Epithelial cell of proximal tubule (primary cell): ENCODE data around the gene GALNT12. TPM values are rescaled to one million over a fixed set of nuclear protein-coding genes. Genes with fewer than 3 reads are reported as not detected.

Experiments used
- DNase-seq: peaks from one replicate; pipeline ENCODE4 v3.0.0-alpha.2; 2011; ENCODE audit warnings: low read depth
- H3K4me3 ChIP-seq: 2 replicates; pipeline ENCODE4 v1.5.1; 2011; ENCODE audit warnings: low read depth, mild to moderate bottlenecking, low read length
- total RNA-seq: library from RNA; depleted of rRNA; stranded (reverse); fragments of >200 nt; gene quantifications from 2 replicates; pipeline ENCODE4 v1.2.3, GENCODE V29; 2015
- TF ChIP-seq, protein P1 (sequence below): conservative IDR thresholded peaks from 2 replicates; pipeline ENCODE4 v1.5.1; 2012; ENCODE audit warnings: low read depth, mild to moderate bottlenecking, low read length

GALNT12 gene
- total RNA-seq, 1 donor from 2014 or later: 19.5 TPM

DNA sequence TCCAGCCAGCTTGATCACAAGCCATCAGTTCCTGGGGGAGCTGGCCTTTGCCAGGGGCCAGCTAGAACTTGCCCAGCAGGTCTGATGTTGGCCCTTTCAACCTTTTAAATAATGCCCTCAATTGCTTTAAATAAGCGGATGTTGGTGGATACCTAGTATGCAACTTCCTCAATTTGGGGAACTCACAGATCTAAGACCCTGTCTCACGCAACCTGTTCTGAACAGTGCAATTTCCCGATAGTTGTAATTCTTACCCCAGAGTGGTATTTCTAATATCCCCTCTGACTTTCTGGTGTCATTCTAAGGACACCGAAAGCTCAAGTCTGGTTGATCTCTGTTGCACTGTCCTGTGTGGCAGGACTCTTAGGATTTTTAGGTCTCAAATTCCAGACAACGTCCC is 23.1 kb downstream of the GALNT12 start:
- TF ChIP-seq, protein P1, sequence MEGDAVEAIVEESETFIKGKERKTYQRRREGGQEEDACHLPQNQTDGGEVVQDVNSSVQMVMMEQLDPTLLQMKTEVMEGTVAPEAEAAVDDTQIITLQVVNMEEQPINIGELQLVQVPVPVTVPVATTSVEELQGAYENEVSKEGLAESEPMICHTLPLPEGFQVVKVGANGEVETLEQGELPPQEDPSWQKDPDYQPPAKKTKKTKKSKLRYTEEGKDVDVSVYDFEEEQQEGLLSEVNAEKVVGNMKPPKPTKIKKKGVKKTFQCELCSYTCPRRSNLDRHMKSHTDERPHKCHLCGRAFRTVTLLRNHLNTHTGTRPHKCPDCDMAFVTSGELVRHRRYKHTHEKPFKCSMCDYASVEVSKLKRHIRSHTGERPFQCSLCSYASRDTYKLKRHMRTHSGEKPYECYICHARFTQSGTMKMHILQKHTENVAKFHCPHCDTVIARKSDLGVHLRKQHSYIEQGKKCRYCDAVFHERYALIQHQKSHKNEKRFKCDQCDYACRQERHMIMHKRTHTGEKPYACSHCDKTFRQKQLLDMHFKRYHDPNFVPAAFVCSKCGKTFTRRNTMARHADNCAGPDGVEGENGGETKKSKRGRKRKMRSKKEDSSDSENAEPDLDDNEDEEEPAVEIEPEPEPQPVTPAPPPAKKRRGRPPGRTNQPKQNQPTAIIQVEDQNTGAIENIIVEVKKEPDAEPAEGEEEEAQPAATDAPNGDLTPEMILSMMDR: no peak
- DNase-seq: no peak
- H3K4me3 ChIP-seq: no peak overlapping the region

DNA sequence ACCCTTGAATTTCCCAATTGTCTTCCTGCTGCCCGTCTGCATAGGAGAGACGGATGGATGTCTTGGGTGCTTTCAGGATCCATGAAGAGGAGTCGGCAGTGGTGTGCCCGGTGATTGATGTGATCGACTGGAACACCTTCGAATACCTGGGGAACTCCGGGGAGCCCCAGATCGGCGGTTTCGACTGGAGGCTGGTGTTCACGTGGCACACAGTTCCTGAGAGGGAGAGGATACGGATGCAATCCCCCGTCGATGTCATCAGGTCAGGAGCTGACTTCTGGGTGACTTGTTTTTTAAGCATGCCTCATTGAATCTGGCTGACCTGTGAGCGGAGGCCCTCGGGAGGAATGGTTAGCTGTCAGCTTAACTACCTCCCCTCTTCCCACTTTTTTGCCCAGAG is 24.2 kb downstream of the GALNT12 start:
- DNase-seq: no peak
- TF ChIP-seq, protein P1: no peak
- H3K4me3 ChIP-seq: no peak overlapping the region

DNA sequence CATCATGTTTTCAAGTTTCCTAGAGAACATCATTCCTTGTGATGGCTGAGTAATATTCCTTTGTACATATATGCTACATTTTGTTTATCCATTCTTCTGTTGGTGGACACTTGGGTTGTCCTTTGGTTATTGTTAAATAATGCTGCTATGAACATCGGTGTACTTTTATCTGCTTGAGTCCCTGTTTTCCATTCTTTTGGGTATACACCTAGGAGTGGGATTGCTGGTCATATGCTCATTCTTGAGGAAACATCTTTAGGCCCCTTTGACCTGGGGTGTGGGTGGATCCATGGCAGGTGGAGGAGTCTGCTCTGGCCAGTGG is 25.3 kb downstream of the GALNT12 start:
- H3K4me3 ChIP-seq: no peak overlapping the region
- TF ChIP-seq, protein P1: no peak
- no peak for DNase-seq

DNA sequence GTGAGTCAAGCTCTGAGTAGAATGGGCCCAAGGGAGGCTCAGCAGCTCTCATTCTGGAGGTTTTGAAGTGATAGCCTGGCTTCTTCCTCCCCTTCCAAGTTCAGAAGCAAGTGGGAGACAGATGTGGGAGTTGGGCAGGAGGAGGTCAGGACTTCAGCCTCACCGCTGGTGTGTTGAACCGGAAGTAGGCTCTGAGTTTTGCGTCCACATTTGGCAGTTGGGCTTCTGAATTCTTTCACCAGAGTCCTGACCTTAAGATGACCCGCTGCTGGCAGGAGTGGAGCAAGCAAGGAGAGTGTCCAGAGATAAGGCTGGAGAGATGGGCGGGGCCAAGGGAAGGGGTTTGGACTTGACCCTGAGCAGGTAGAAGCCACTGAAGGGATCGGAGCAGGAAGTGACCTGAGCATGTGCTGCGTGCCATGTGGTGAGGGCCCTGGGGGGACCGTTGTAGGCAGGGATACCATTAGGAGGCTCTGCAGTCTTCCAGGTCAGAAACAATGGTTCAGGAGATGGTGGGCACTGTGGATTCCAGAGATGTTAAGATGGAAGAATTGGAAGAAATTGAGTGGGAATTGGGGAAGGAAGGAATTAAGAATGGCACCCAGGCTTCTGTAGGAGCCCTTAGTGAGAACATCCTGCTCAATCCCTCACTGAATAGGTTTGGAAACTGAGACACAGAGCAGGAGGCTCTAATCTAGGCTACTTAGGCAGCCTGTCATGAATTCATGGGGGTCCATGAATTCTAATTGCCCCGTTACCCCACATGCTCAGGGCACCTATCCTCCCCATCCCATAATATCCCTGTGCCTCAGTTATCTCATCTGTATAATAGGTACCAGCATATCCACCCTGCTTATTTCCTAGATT is 25.9 kb downstream of the GALNT12 start:
- H3K4me3 ChIP-seq: no peak overlapping the region
- TF ChIP-seq, protein P1: no peak
- no peak for DNase-seq

DNA sequence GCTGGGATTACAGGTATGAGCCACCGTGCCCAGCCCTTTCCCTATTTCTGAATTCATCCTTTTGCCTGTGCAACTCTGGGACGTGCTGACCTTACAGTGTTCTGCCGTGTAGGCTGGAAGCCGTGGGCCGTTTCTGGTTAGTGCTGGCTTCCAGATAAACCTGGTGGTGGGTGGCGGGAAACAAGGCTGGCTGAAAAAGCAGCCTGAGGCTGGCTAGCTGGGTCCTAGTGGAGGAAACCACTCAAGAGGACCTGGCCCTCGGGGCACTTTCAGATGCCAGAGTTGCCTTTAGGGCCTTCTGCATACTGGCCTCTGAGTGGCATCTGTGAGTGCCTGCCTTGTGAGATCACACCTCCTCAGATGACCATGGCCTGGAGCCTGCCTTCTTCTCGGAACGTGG is 26.9 kb downstream of the GALNT12 start:
- TF ChIP-seq, protein P1: no peak
- H3K4me3 ChIP-seq: no peak overlapping the region
- DNase-seq: no peak

DNA sequence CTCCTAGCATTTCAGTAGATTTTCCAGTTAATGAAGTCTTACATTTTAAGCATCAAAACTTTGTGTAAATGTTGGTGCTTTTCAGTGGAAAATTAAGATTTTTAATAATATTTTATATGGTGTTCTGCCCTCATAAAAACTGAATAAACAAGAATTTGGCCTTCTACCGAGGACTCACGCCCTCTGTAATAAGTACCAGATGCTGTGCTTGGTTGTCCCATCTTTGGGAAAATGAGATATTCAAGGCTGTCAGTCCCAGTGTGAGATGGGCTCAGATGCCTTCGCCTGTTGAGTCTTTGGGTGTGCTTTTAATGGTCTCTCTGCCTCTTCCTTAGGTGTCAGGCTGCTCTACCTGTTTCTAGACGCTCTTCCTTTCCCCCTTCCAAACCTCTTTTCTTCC is 28.7 kb downstream of the GALNT12 start:
- H3K4me3 ChIP-seq: no peak overlapping the region
- TF ChIP-seq, protein P1: no peak
- DNase-seq: no peak

DNA sequence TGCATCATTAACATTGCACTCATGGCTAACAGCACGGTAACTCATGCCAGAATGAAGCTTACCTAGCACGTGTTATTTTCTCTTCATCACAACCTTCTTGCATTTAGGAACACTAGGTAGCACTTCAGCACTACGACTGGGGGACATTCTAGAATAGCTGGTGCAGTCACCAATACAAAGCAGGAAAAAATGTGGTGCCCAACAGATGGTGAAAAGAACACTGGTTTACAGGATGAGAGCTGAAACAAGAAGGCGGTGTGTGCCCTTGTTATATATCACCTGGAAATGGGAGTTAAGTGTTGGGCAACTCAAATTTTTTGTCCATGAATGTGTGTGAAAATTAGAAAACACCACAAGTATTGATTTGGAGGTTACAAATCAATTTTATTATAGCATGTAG is 30.0 kb downstream of the GALNT12 start:
- DNase-seq: no peak
- no peak overlapping the region for H3K4me3 ChIP-seq
- TF ChIP-seq, protein P1: no peak
